ENCODE measurements around the gene SURF4. TPM values are rescaled to one million over a fixed set of nuclear protein-coding genes. Genes with fewer than 3 reads are reported as not detected.
A peak's percentile ranks its signal among the peaks of the same experiment; 100 is the strongest.

SURF4 gene
- 196 TPM for total RNA-seq

GRCh38 chr9:133375724-133376654, at the start of gene SURF4, which contains the start of gene STKLD1:
Gene SURF4, minus strand, starts transcription at chr9:133376060. Its CDS starts 91 bp downstream, at chr9:133375969.
Gene STKLD1, plus strand, starts transcription at chr9:133376366. Its CDS starts 108 bp downstream, at chr9:133376474.
- DNase-seq (ENCODE audit: low read depth in 2 of 3, low spot score in 2 of 3), result peak; percentile 80 to 95 (median 94)

- DNase-seq (ENCODE audit: low read depth in 2 of 3, low spot score in 2 of 3), result no peak
Measured at GRCh38 chr9:133425049-133425632, 49.3 kb upstream of the SURF4 start.

- no peak for DNase-seq (ENCODE audit: low read depth in 2 of 3, low spot score in 2 of 3)
Measured at GRCh38 chr9:133424187-133424586, 48.3 kb upstream of the SURF4 start.

GRCh38 chr9:133423216-133423615, 47.4 kb upstream of the SURF4 start:
- no peak for DNase-seq (ENCODE audit: low read depth in 2 of 3, low spot score in 2 of 3)

- DNase-seq (ENCODE audit: low read depth in 2 of 3, low spot score in 2 of 3), result no peak
Measured at GRCh38 chr9:133421615-133422542, 46.0 kb upstream of the SURF4 start, which contains the start of gene ADAMTS13. Gene ADAMTS13, plus strand, starts transcription at chr9:133422367. Its CDS starts 77 bp downstream, at chr9:133422444.

- peak in 2 of 3 donors; percentile 42 to 45 for DNase-seq (ENCODE audit: low read depth in 2 of 3, low spot score in 2 of 3)
Measured at GRCh38 chr9:133420392-133420827, 44.5 kb upstream of the SURF4 start.

GRCh38 chr9:133419005-133419404, 43.1 kb upstream of the SURF4 start:
- no peak for DNase-seq (ENCODE audit: low read depth in 2 of 3, low spot score in 2 of 3)

GRCh38 chr9:133417541-133418461, 41.9 kb upstream of the SURF4 start, which contains the start of gene REXO4:
Gene REXO4, minus strand, starts transcription at chr9:133418010. Its CDS starts 166 bp downstream, at chr9:133417844.
- DNase-seq (ENCODE audit: low read depth in 2 of 3, low spot score in 2 of 3), result peak; percentile 78 to 86 (median 84)

- peak in 2 of 3 donors; percentile 30 to 53 for DNase-seq (ENCODE audit: low read depth in 2 of 3, low spot score in 2 of 3)
Measured at GRCh38 chr9:133415170-133415569, 39.3 kb upstream of the SURF4 start.

- DNase-seq (ENCODE audit: low read depth in 2 of 3, low spot score in 2 of 3), result no peak
Measured at GRCh38 chr9:133408042-133408441, 32.2 kb upstream of the SURF4 start.

- DNase-seq (ENCODE audit: low read depth in 2 of 3, low spot score in 2 of 3), result peak; percentile 65 to 83 (median 77)
Measured at GRCh38 chr9:133406480-133407307, 30.8 kb upstream of the SURF4 start.

- DNase-seq (ENCODE audit: low read depth in 2 of 3, low spot score in 2 of 3), result no peak
Measured at GRCh38 chr9:133405508-133406438, 29.9 kb upstream of the SURF4 start.

GRCh38 chr9:133404454-133405002, 28.7 kb upstream of the SURF4 start:
- no peak for DNase-seq (ENCODE audit: low read depth in 2 of 3, low spot score in 2 of 3)

- DNase-seq (ENCODE audit: low read depth in 2 of 3, low spot score in 2 of 3), result peak; percentile 28 to 60 (median 54)
Measured at GRCh38 chr9:133403766-133404453, 28.1 kb upstream of the SURF4 start.

- DNase-seq (ENCODE audit: low read depth in 2 of 3, low spot score in 2 of 3), result no peak
Measured at GRCh38 chr9:133402689-133403088, 26.8 kb upstream of the SURF4 start.

GRCh38 chr9:133401588-133401987, 25.7 kb upstream of the SURF4 start:
- DNase-seq (ENCODE audit: low read depth in 2 of 3, low spot score in 2 of 3), result no peak
